ENCODE data around the gene SALL2.

SALL2 gene

GRCh38 chr14:21527318-21527679 is 1.2 kb upstream of the SALL2 start:
- no peak overlapping the region for H3K4me3 ChIP-seq (ENCODE audit: control insufficient read depth, low read depth, low read length)
- DNase-seq (ENCODE audit: low read depth), result no peak
- no peak for TF ChIP-seq CTCF (conservative IDR thresholded peaks at IDR 0.05; ENCODE audit: control insufficient read depth, insufficient read depth, low read depth, low read length)

- H3K4me3 ChIP-seq (ENCODE audit: control insufficient read depth, low read depth, low read length), result no peak overlapping the region
- DNase-seq (ENCODE audit: low read depth), result no peak
- TF ChIP-seq CTCF (conservative IDR thresholded peaks at IDR 0.05; ENCODE audit: control insufficient read depth, insufficient read depth, low read depth, low read length), result no peak
Measured at GRCh38 chr14:21526672-21527317, 649 bp upstream of the SALL2 start.

GRCh38 chr14:21525571-21525961 is 580 bp downstream of the SALL2 start:
- peak; percentile 25 for DNase-seq (ENCODE audit: low read depth)
- TF ChIP-seq CTCF (conservative IDR thresholded peaks at IDR 0.05; ENCODE audit: control insufficient read depth, insufficient read depth, low read depth, low read length), result no peak
- peak overlapping the region; percentile 62 for H3K4me3 ChIP-seq (ENCODE audit: control insufficient read depth, low read depth, low read length)

GRCh38 chr14:21524575-21525490 is 1.3 kb downstream of the SALL2 start:
- peak overlapping the region; percentile 62 for H3K4me3 ChIP-seq (ENCODE audit: control insufficient read depth, low read depth, low read length)
- TF ChIP-seq CTCF (conservative IDR thresholded peaks at IDR 0.05; ENCODE audit: control insufficient read depth, insufficient read depth, low read depth, low read length), result no peak

DNA sequence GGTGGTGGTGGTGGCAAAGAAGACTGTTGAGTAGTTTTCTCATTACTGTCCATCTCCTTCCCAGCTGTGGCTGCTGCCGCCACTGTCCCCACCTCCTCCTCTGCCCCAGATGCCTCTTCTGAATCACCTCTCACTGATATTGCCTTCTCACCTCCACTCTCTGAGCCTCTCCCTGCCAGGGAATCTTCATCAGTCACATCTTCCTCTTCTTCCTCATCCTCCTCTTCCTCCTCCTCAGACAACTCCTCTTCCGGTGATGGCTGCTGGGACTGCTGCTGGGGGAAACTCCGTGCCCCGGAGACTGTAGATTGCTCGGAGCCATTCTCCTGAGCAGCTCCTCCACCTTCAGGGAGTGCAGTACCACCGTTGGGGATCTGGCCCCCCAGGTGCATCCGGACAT is 2.9 kb downstream of the SALL2 start:
- no peak for DNase-seq (ENCODE audit: low read depth)
- H3K4me3 ChIP-seq (ENCODE audit: control insufficient read depth, low read depth, low read length), result no peak overlapping the region
- TF ChIP-seq CTCF (conservative IDR thresholded peaks at IDR 0.05; ENCODE audit: control insufficient read depth, insufficient read depth, low read depth, low read length), result no peak

More at GRCh38 chr14:21524575-21525490, 1.3 kb downstream of the SALL2 start:
- DNase-seq (ENCODE audit: low read depth), result no peak

GRCh38 chr14:21521501-21521900 is 4.6 kb downstream of the SALL2 start:
- DNase-seq (ENCODE audit: low read depth), result peak; percentile 90
- no peak for TF ChIP-seq CTCF (conservative IDR thresholded peaks at IDR 0.05; ENCODE audit: control insufficient read depth, insufficient read depth, low read depth, low read length)
- no peak overlapping the region for H3K4me3 ChIP-seq (ENCODE audit: control insufficient read depth, low read depth, low read length)
